AG09319 (cell line): ENCODE results near the gene ENOX1.

ENCODE experiments used
- DNase-seq: peaks from one replicate; pipeline ENCODE4 v3.0.0-alpha.2; 2010; ENCODE audit warnings: low read depth; ENCODE audit errors: extremely low read depth
- CTCF ChIP-seq: IDR thresholded peaks from 2 replicates; pipeline ENCODE4 v1.5.1; 2011; ENCODE audit warnings: low read depth, mild to moderate bottlenecking, inconsistent platforms, low read length, moderate library complexity

ENOX1 gene

GRCh38 chr13:43295321-43295720, 491.5 kb downstream of the ENOX1 start:
- no peak for TF ChIP-seq CTCF
- no peak for DNase-seq

GRCh38 chr13:43294412-43294811, 492.4 kb downstream of the ENOX1 start:
- no peak for TF ChIP-seq CTCF

GRCh38 chr13:43293986-43294385, 492.8 kb downstream of the ENOX1 start:
- no peak for DNase-seq
- no peak for TF ChIP-seq CTCF

More at GRCh38 chr13:43294412-43294811, 492.4 kb downstream of the ENOX1 start:
- DNase-seq, result no peak

GRCh38 chr13:43293561-43293960, 493.2 kb downstream of the ENOX1 start:
- DNase-seq, result no peak
- no peak for TF ChIP-seq CTCF

- TF ChIP-seq CTCF, result no peak
- no peak for DNase-seq
These were observed 493.8 kb downstream of the ENOX1 start for GRCh38 chr13:43293008-43293407.

GRCh38 chr13:43291287-43292060, 495.3 kb downstream of the ENOX1 start:
- DNase-seq, result no peak
- TF ChIP-seq CTCF, result no peak

GRCh38 chr13:43289470-43290255, 497.1 kb downstream of the ENOX1 start:
- no peak for DNase-seq
- TF ChIP-seq CTCF, result no peak
